Dermis lymphatic vessel endothelial cell (primary cell): ENCODE data around the gene PICK1. TPM values are rescaled to one million over a fixed set of nuclear protein-coding genes. Genes with fewer than 3 reads are reported as not detected.

Experiments used
- total RNA-seq: library from RNA; depleted of rRNA; stranded (reverse); fragments of >200 nt; gene quantifications from 2 replicates; pipeline ENCODE4 v1.2.1, GENCODE V29; 2014

PICK1 gene
- 4.5 and 8.1 TPM in 2 replicates for total RNA-seq

GRCh38 chr22:38056969-38057891 is at the start of gene PICK1:
Gene PICK1, plus strand, starts transcription at chr22:38057404. Its CDS starts 406 bp downstream, at chr22:38057810.

GRCh38 chr22:38083931-38084631 is 26.9 kb downstream of the PICK1 start, which contains the start of gene SLC16A8:
Gene SLC16A8, minus strand, starts transcription at chr22:38084184. Its CDS starts 1,311 bp downstream, at chr22:38082873.

DNA sequence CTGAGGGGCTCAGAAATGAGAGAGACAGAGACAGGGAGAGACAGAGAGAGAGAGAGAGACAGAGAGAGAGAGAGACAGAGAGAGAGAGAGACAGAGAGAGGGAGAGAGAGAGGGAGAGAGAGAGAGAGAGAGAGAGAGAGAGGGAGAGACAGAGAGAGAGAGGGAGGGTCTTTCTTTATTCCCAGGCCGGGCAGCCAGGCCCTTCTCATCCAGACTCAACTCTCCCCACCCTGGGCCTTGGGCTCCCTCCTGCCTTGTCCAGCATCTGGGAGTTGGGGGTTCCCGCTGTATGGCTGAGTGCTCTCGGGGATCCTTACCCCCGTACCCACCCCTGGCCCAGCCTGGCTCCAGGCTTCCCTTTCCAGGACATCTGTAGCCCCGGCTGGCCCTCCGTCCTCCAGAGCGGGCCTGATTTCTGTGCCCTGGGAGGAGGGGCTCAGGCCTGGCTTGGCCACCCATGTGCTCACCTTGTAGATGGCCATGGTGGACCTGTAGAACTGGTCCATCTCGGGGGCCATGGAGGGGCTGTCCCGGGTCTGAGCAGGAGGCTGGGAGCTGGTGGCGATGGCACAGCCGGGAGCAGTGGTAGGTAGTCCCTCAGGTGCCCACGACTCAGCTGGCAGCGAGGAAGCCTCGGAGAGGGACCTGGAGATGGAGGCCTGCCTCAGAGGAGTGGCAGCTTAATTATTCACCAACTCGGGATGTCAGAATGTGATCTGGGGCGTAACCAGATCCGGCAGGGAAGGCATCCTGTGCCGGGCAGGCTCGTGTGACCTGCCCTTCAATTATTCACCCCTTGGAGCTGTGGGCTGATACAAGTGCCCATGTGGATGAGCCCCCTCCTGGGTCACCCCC is 53.0 kb downstream of the PICK1 start, which contains the start of gene BAIAP2L2:
Gene BAIAP2L2, minus strand, starts transcription at position 677 of the 855 bp plus-strand sequence. Its CDS starts 159 bp downstream, at position 518.

Other genes with a start within 250 kb of the PICK1 start
- gene GCAT, start 249.5 kb upstream of the PICK1 start, total RNA-seq: 11.9 and 13.5 TPM in 2 replicates
- gene GALR3, start 234.0 kb upstream of the PICK1 start, total RNA-seq: 0.11 TPM in 1 of 2 replicates, not detected in the other
- gene ANKRD54, start 213.1 kb upstream of the PICK1 start, total RNA-seq: 16.5 and 16.7 TPM in 2 replicates
- 400 and 450 TPM in 2 replicates for gene EIF3L, start 208.0 kb upstream of the PICK1 start, total RNA-seq
- 26.3 and 29.0 TPM in 2 replicates for gene MICALL1, start 151.1 kb upstream of the PICK1 start, total RNA-seq
- 0.09 and 0.22 TPM in 2 replicates for gene C22orf23, start 103.8 kb upstream of the PICK1 start, total RNA-seq
- gene POLR2F, start 103.7 kb upstream of the PICK1 start, total RNA-seq: 34.8 and 47.6 TPM in 2 replicates
- gene SOX10, start 72.8 kb upstream of the PICK1 start, total RNA-seq: under 0.01 TPM in 1 of 2 replicates, not detected in the other
- gene SLC16A8, start 26.8 kb downstream of the PICK1 start, total RNA-seq: 0.09 and 0.11 TPM in 2 replicates
- 0.09 and 0.33 TPM in 2 replicates for gene BAIAP2L2, start 53.3 kb downstream of the PICK1 start, total RNA-seq
- gene PLA2G6, start 124.4 kb downstream of the PICK1 start, total RNA-seq: 4.0 and 4.5 TPM in 2 replicates
- 70.4 and 77.0 TPM in 2 replicates for gene MAFF, start 144.6 kb downstream of the PICK1 start, total RNA-seq
- gene TMEM184B, start 215.6 kb downstream of the PICK1 start, total RNA-seq: 18.6 and 23.5 TPM in 2 replicates